HepG2 (cell line): ENCODE measurements around the gene BRD2. TPM values are rescaled to one million over a fixed set of nuclear protein-coding genes. Genes with fewer than 3 reads are reported as not detected.

Experiments used
- ATF3 ChIP-seq: sonication (generic); formaldehyde crosslinking; IDR thresholded peaks from 2 replicates; pipeline ENCODE4 v1.4.0; 2020; ENCODE audit warnings: missing genetic modification reagents
- DR1 ChIP-seq: sonication (generic); formaldehyde crosslinking; IDR thresholded peaks from 2 replicates; pipeline ENCODE4 v1.8.0; 2021; ENCODE audit warnings: mild to moderate bottlenecking, missing genetic modification reagents, inconsistent platforms
- DRAP1 ChIP-seq: IDR thresholded peaks from 2 replicates; pipeline ENCODE4 v1.6.1; 2016; ENCODE audit warnings: missing genetic modification reagents, missing compliant biosample characterization
- HMG20A ChIP-seq: IDR thresholded peaks from 2 replicates; pipeline ENCODE4 v1.6.1; 2016; ENCODE audit warnings: borderline replicate concordance
- HOXA3 ChIP-seq: sonication (generic); formaldehyde crosslinking; IDR thresholded peaks from 2 replicates; pipeline ENCODE4 v1.5.0; 2020; ENCODE audit warnings: missing genetic modification reagents
- JUND ChIP-seq: sonication (generic); formaldehyde crosslinking; IDR thresholded peaks from 2 replicates; pipeline ENCODE4 v1.8.0; 2022; ENCODE audit warnings: mild to moderate bottlenecking, missing genetic modification reagents
- KAT2B ChIP-seq: fragments of 150-350 bp; IDR thresholded peaks from 2 replicates; pipeline ENCODE4 v1.6.1; 2014; ENCODE audit warnings: low read depth, low read length, borderline replicate concordance
- LCORL ChIP-seq, 2 experiments: fragments of 450-650 bp in 1 of 2; sonication (generic) in 1 of 2; formaldehyde crosslinking in 1 of 2; IDR thresholded peaks; 2 replicates each; pipeline versions ENCODE4 v1.5.0 to v1.6.1; 2017 to 2020; ENCODE audit warnings: antibody characterized with exemption in 1 of 2, missing genetic modification reagents in 1 of 2
- MED1 ChIP-seq: sonication (generic); formaldehyde crosslinking; IDR thresholded peaks from 2 replicates; pipeline ENCODE4 v1.4.0; 2020; ENCODE audit warnings: missing genetic modification reagents
- NCOA1 ChIP-seq: sonication (generic); formaldehyde crosslinking; IDR thresholded peaks from 2 replicates; pipeline ENCODE4 v1.9.0; 2021; ENCODE audit warnings: missing genetic modification reagents
- RFX1 ChIP-seq: fragments of 450-650 bp; IDR thresholded peaks from 2 replicates; pipeline ENCODE4 v1.6.1; 2017
- SP140L ChIP-seq: sonication (generic); formaldehyde crosslinking; IDR thresholded peaks from 2 replicates; pipeline ENCODE4 v1.4.0; 2020; ENCODE audit warnings: missing genetic modification reagents, borderline replicate concordance
- SPEN ChIP-seq: sonication (generic); formaldehyde crosslinking; IDR thresholded peaks from 2 replicates; pipeline ENCODE4 v1.5.1; 2020; ENCODE audit warnings: low read depth, mild to moderate bottlenecking, missing genetic modification reagents
- TRAFD1 ChIP-seq: sonication (generic); formaldehyde crosslinking; IDR thresholded peaks from 2 replicates; pipeline ENCODE4 v1.5.1; 2020; ENCODE audit warnings: missing genetic modification reagents, mild to moderate bottlenecking, borderline replicate concordance
- ZNF20 ChIP-seq: sonication (generic); formaldehyde crosslinking; IDR thresholded peaks from 2 replicates; pipeline ENCODE4 v1.4.0; 2020; ENCODE audit warnings: mild to moderate bottlenecking, moderate library complexity, missing genetic modification reagents
- ZNF224 ChIP-seq: sonication (generic); formaldehyde crosslinking; IDR thresholded peaks from 2 replicates; pipeline ENCODE4 v1.5.0; 2020; ENCODE audit warnings: mild to moderate bottlenecking, missing genetic modification reagents
- ZNF331 ChIP-seq: sonication (generic); formaldehyde crosslinking; IDR thresholded peaks from 2 replicates; pipeline ENCODE4 v1.4.0; 2020; ENCODE audit warnings: missing genetic modification reagents
- ZNF430 ChIP-seq: sonication (generic); formaldehyde crosslinking; IDR thresholded peaks from 2 replicates; pipeline ENCODE4 v1.9.0; 2021; ENCODE audit warnings: mild to moderate bottlenecking, missing genetic modification reagents
- ZNF503 ChIP-seq: sonication (generic); formaldehyde crosslinking; IDR thresholded peaks from 2 replicates; pipeline ENCODE4 v1.4.0; 2020; ENCODE audit warnings: missing genetic modification reagents
- ZNF546 ChIP-seq: sonication (generic); formaldehyde crosslinking; conservative IDR thresholded peaks from 2 replicates; pipeline ENCODE4 v1.8.1; 2023; ENCODE audit warnings: mild to moderate bottlenecking, missing genetic modification reagents
- ZNF75D ChIP-seq: sonication (generic); formaldehyde crosslinking; IDR thresholded peaks from 2 replicates; pipeline ENCODE4 v1.8.1; 2023; ENCODE audit warnings: missing genetic modification reagents, mild to moderate bottlenecking, borderline replicate concordance
- polyA plus RNA-seq, 8 experiments: library from polyadenylated mRNA; depleted of rRNA in 3 of 8; stranded (reverse) in 7 of 8; unstranded in 1 of 8; fragments of >200 nt; fragmentation: Illumina TruSeq in 4 of 8; extraction: Trizol in 4 of 8; gene quantifications; 2 replicates each; pipeline versions ENCODE4 v1.2.1 to v1.2.3, GENCODE V29; 2011 to 2016; ENCODE audit warnings: low read depth in 4 of 8, missing spikeins in 1 of 8, mixed read lengths in 1 of 8; ENCODE audit not compliant: insufficient read depth in 1 of 8
- total RNA-seq, 5 experiments: library from RNA; depleted of rRNA; stranded (reverse); fragments of >200 nt; fragmentation: Illumina TruSeq; extraction: Trizol; gene quantifications; 2 replicates each; pipeline ENCODE4 v1.2.3, GENCODE V29; 2016; ENCODE audit warnings: low read depth in 1 of 5
- TF ChIP-seq, protein P1 (sequence below): IDR thresholded peaks from 2 replicates; pipeline ENCODE4 v1.6.1; 2018; ENCODE audit warnings: missing genetic modification reagents
- TF ChIP-seq, protein P2 (sequence below): IDR thresholded peaks from 2 replicates; pipeline ENCODE4 v1.6.1; 2012; ENCODE audit warnings: low read depth, low read length, improper control_type of control experiment

The BRD2 gene
- total and polyA plus RNA-seq, 2 of the 13 experiments (the other 11 are each of a cell fraction or from before 2014, with no cell fraction given), result 143 to 202 TPM

GRCh38 chr6:32967151-32968091 lies 973 bp upstream of the BRD2 start (continued):
- TF ChIP-seq DRAP1 (CRISPR knock-in tag) (peak; percentile 29), ZNF224 (CRISPR knock-in tag) (no peak), ZNF75D (CRISPR knock-in tag) (no peak), HMG20A (CRISPR knock-in tag) (peak; percentile 27; the same call in 1 of the 2 replicates), ZNF331 (CRISPR knock-in tag) (peak; percentile 63), LCORL (IDR thresholded peaks at IDR 0.05) (no peak), LCORL (CRISPR knock-in tag; IDR thresholded peaks at IDR 0.05) (peak; percentile 30; the same call in 1 of the 2 replicates), ATF3 (CRISPR knock-in tag) (no peak), ZNF546 (CRISPR knock-in tag) (no peak), JUND (CRISPR knock-in tag) (no peak), DR1 (CRISPR knock-in tag) (no peak), SP140L (CRISPR knock-in tag) (no peak), RFX1 (no peak), SPEN (no peak), ZNF503 (peak; percentile 49; the same call in 1 of the 2 replicates), TRAFD1 (CRISPR knock-in tag) (no peak), ZNF430 (CRISPR knock-in tag) (no peak; the same call in none of the 2 replicates), NCOA1 (CRISPR knock-in tag) (peak; percentile 27; the same call in 1 of the 2 replicates), KAT2B (no peak), ZNF20 (CRISPR knock-in tag) (no peak), MED1 (CRISPR knock-in tag) (peak; percentile 52; the same call in 1 of the 2 replicates), HOXA3 (CRISPR knock-in tag) (peak; percentile 48; the same call in 1 of the 2 replicates)
- TF ChIP-seq, protein P1, sequence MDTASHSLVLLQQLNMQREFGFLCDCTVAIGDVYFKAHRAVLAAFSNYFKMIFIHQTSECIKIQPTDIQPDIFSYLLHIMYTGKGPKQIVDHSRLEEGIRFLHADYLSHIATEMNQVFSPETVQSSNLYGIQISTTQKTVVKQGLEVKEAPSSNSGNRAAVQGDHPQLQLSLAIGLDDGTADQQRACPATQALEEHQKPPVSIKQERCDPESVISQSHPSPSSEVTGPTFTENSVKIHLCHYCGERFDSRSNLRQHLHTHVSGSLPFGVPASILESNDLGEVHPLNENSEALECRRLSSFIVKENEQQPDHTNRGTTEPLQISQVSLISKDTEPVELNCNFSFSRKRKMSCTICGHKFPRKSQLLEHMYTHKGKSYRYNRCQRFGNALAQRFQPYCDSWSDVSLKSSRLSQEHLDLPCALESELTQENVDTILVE, result no peak
- TF ChIP-seq, protein P2, sequence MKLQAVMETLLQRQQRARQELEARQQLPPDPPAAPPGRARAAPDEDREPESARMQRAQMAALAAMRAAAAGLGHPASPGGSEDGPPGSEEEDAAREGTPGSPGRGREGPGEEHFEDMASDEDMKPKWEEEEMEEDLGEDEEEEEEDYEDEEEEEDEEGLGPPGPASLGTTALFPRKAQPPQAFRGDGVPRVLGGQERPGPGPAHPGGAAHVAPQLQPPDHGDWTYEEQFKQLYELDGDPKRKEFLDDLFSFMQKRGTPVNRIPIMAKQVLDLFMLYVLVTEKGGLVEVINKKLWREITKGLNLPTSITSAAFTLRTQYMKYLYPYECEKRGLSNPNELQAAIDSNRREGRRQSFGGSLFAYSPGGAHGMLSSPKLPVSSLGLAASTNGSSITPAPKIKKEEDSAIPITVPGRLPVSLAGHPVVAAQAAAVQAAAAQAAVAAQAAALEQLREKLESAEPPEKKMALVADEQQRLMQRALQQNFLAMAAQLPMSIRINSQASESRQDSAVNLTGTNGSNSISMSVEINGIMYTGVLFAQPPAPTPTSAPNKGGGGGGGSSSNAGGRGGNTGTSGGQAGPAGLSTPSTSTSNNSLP, result no peak
